Transverse colon (tissue), 4 donors: ENCODE measurements around the gene IER5L. TPM values are rescaled to one million over a fixed set of nuclear protein-coding genes. Genes with fewer than 3 reads are reported as not detected.

Experiments used
- DNase-seq: peaks from one replicate; pipeline ENCODE4 v3.0.0-alpha.2; 2019
- H3K27ac ChIP-seq, 4 donors: fragments of 200-600 bp; sonication (generic); 2 replicates each; pipeline ENCODE4 v1.5.1; 2016 to 2018; ENCODE audit warnings: inconsistent platforms in 4 of 4
- H3K27me3 ChIP-seq: fragments of 200-600 bp; sonication (generic); 2 replicates; pipeline ENCODE4 v1.5.1; 2017; ENCODE audit warnings: inconsistent platforms
- H3K36me3 ChIP-seq, 4 donors: fragments of 200-600 bp; sonication (generic); 2 replicates each; pipeline ENCODE4 v1.5.1; 2017 to 2019; ENCODE audit warnings: inconsistent platforms in 4 of 4
- H3K4me1 ChIP-seq, 4 donors: fragments of 200-600 bp; sonication (generic); 2 replicates each; pipeline ENCODE4 v1.5.1; 2017 to 2020; ENCODE audit warnings: inconsistent platforms in 4 of 4
- H3K4me3 ChIP-seq, 4 donors: fragments of 200-600 bp; sonication (generic); 1 replicate in 1 of 4; 2 replicates in 3 of 4; pipeline versions ENCODE4 v1.5.1 to v1.6.1; 2017 to 2019; ENCODE audit warnings: inconsistent platforms in 4 of 4
- H3K9me3 ChIP-seq, 2 donors: fragments of 200-600 bp; sonication (generic); 2 replicates each; pipeline ENCODE4 v1.5.1; 2017 to 2019; ENCODE audit warnings: inconsistent platforms in 2 of 2
- CTCF ChIP-seq, 5 experiments: fragments of 200-600 bp in 3 of 5; fragments of 450-650 bp in 2 of 5; sonication (generic) in 3 of 5; IDR thresholded peaks; 1 replicate in 2 of 5; 2 replicates in 3 of 5; pipeline ENCODE4 v1.5.1; 2016 to 2017; ENCODE audit warnings: antibody characterized with exemption in 5 of 5, inconsistent platforms in 3 of 5, mild to moderate bottlenecking in 2 of 5, moderate library complexity in 1 of 5
- EP300 ChIP-seq: sonication (generic); formaldehyde crosslinking; IDR thresholded peaks from one replicate; pipeline ENCODE4 v1.6.1; 2017; ENCODE audit warnings: antibody characterized with exemption, low read depth
- POLR2A ChIP-seq: fragments of 450-650 bp; IDR thresholded peaks from one replicate; pipeline ENCODE4 v1.6.1; 2016; ENCODE audit warnings: antibody characterized with exemption, mild to moderate bottlenecking, moderate library complexity
- POLR2AphosphoS5 ChIP-seq, 3 donors: sonication (generic); formaldehyde crosslinking; IDR thresholded peaks; one replicate each; pipeline ENCODE4 v1.6.1; 2016; ENCODE audit warnings: antibody characterized with exemption in 3 of 3
- WGBS, 2 donors: methylation state at CpG; one replicate each; pipeline ENCODE4 v1.1.5; 2018; ENCODE audit warnings: low coverage in 1 of 2; 5-methylcytosine and 5-hydroxymethylcytosine counted together
- in situ Hi-C, 4 donors: fragments of 200-750 bp; cut with MboI; loops; one replicate each; pipeline versions ENCODE4 v1.15.0 to v1.15.1; 2017; ENCODE audit warnings: low sequenced_read_pairs in 3 of 4, low pct_ligation_motif_present in 1 of 4, low pct_unique_long_range_greater_than_20kb in 1 of 4
- intact Hi-C: fragments of 100-400 bp; cut with DNase I; formaldehyde crosslinking; loops from one replicate; pipeline ENCODE4 v1.15.1; 2023; ENCODE audit warnings: low total_unique reads
- total RNA-seq, 4 donors: library from RNA; depleted of rRNA; stranded (reverse); fragments of >200 nt; gene quantifications; one replicate each; pipeline ENCODE4 v1.1.0, GENCODE V29; 2016

The IER5L gene
- total RNA-seq, 4 donors from 2014 or later: 1.8 to 6.5 (median 5.2) TPM

GRCh38 chr9:129154866-129155477, 23.1 kb downstream of the IER5L start:
- H3K27ac ChIP-seq: no peak overlapping the region
- H3K4me1 ChIP-seq: no peaks in the 10 kb centered on the region
- no peaks in the 10 kb centered on the region for H3K36me3 ChIP-seq
- no peak overlapping the region for H3K4me3 ChIP-seq
- TF ChIP-seq POLR2A (no peak), CTCF (IDR thresholded peaks at IDR 0.05) (no peak), EP300 (no peak), POLR2AphosphoS5 (IDR thresholded peaks at IDR 0.05) (no peak)
- intact Hi-C loops (no loop called here), in situ Hi-C loops (no loop called here)
- 91% methylated on average over 16 of the region's 16 CpGs; no CpG with 5 or more reads in 1 of the 2 donors for WGBS, 2 donors
- H3K27me3 ChIP-seq: no peaks in the 10 kb centered on the region
- no peak for DNase-seq
- H3K9me3 ChIP-seq: no peaks in the 10 kb centered on the region

- no peak for TF ChIP-seq EP300
- no peak for TF ChIP-seq POLR2A
- no peak overlapping the region for H3K4me3 ChIP-seq
- H3K4me1 ChIP-seq: peaks cover under 1 to 16% (median 9%) of the 10 kb centered on the region in 4 donors
- H3K27ac ChIP-seq: no peak overlapping the region
- WGBS, 2 donors: 86 to 92% methylated on average over 9 to 15 of the region's 15 CpGs
- intact Hi-C loops: no loop called here
- H3K9me3 ChIP-seq: no peaks in the 10 kb centered on the region
- peaks cover 0 to 3% (median 0%) of the 10 kb centered on the region in 4 donors for H3K36me3 ChIP-seq
- no peak for DNase-seq
- H3K27me3 ChIP-seq: no peaks in the 10 kb centered on the region
- in situ Hi-C loops: no loop called here
These were observed 26.6 kb downstream of the IER5L start for GRCh38 chr9:129151469-129151868.

- 85% methylated on average over 18 of the region's 18 CpGs; no CpG with 5 or more reads in 1 of the 2 donors for WGBS, 2 donors
- Histone ChIP-seq H3K27me3 (no peaks in the 10 kb centered on the region), H3K4me3 (no peak overlapping the region)
These were observed 27.3 kb downstream of the IER5L start for GRCh38 chr9:129150672-129151211.

GRCh38 chr9:129150122-129150521, 27.9 kb downstream of the IER5L start:
- intact Hi-C loops: no loop called here
- H3K36me3 ChIP-seq: peaks cover 0 to 3% (median 0%) of the 10 kb centered on the region in 4 donors

More at GRCh38 chr9:129150672-129151211, 27.3 kb downstream of the IER5L start:
- Histone ChIP-seq H3K27ac (no peak overlapping the region), H3K36me3 (peaks cover 0 to 3% (median 0%) of the 10 kb centered on the region in 4 donors), H3K9me3 (no peaks in the 10 kb centered on the region), H3K4me1 (peaks cover 7 to 23% (median 16%) of the 10 kb centered on the region in 4 donors)
- TF ChIP-seq CTCF (IDR thresholded peaks at IDR 0.05): no peak
- no peak for TF ChIP-seq POLR2A
- no peak for TF ChIP-seq POLR2AphosphoS5 (IDR thresholded peaks at IDR 0.05)
- no peak for TF ChIP-seq EP300
- in situ Hi-C loops (no loop called here), intact Hi-C loops (no loop called here)
- no peak for DNase-seq

More at GRCh38 chr9:129150122-129150521, 27.9 kb downstream of the IER5L start:
- Histone ChIP-seq H3K9me3 (no peaks in the 10 kb centered on the region), H3K27me3 (no peaks in the 10 kb centered on the region), H3K4me3 (no peak overlapping the region), H3K27ac (no peak overlapping the region), H3K4me1 (peaks cover 14 to 29% (median 22%) of the 10 kb centered on the region in 4 donors)
- no peak for DNase-seq
- TF ChIP-seq EP300 (no peak), CTCF (IDR thresholded peaks at IDR 0.05) (no peak), POLR2AphosphoS5 (IDR thresholded peaks at IDR 0.05) (no peak), POLR2A (no peak)
- WGBS, 2 donors: 60 to 90% methylated on average over 1 to 10 of the region's 10 CpGs
- in situ Hi-C loops: no loop called here
